Kidney epithelial cell (primary cell): ENCODE measurements around the gene PSMD9. TPM values are rescaled to one million over a fixed set of nuclear protein-coding genes. Genes with fewer than 3 reads are reported as not detected.
"Not testable (repeated sequence)": the region's sequence is repeated elsewhere in the genome, so short reads cannot be mapped to it uniquely, and the experiment has no call there.

Experiments
- DNase-seq: peaks from one replicate; pipeline ENCODE4 v3.0.0-alpha.2; 2010; ENCODE audit warnings: low read depth
- H3K27me3 ChIP-seq: 2 replicates; pipeline ENCODE4 v1.6.0; 2011; ENCODE audit warnings: low read length; ENCODE audit not compliant: control insufficient read depth, insufficient read depth
- H3K36me3 ChIP-seq: 2 replicates; pipeline ENCODE4 v1.5.1; 2011; ENCODE audit warnings: low read length; ENCODE audit not compliant: control insufficient read depth, insufficient read depth
- H3K4me3 ChIP-seq: 2 replicates; pipeline ENCODE4 v1.5.1; 2011; ENCODE audit warnings: low read depth, mild to moderate bottlenecking, control low read depth, low read length
- total RNA-seq: library from RNA; depleted of rRNA; stranded (reverse); fragments of >200 nt; gene quantifications from 2 replicates; pipeline ENCODE4 v1.2.3, GENCODE V29; 2015
- TF ChIP-seq, protein P1 (sequence below): IDR thresholded peaks from 2 replicates; pipeline ENCODE4 v1.5.1; 2011; ENCODE audit warnings: mild to moderate bottlenecking, moderate library complexity, low read length, control low read depth, inconsistent platforms; ENCODE audit not compliant: insufficient read depth, poor library complexity, severe bottlenecking

PSMD9 gene
- total RNA-seq, 1 donor from 2014 or later, result 151 TPM

DNA sequence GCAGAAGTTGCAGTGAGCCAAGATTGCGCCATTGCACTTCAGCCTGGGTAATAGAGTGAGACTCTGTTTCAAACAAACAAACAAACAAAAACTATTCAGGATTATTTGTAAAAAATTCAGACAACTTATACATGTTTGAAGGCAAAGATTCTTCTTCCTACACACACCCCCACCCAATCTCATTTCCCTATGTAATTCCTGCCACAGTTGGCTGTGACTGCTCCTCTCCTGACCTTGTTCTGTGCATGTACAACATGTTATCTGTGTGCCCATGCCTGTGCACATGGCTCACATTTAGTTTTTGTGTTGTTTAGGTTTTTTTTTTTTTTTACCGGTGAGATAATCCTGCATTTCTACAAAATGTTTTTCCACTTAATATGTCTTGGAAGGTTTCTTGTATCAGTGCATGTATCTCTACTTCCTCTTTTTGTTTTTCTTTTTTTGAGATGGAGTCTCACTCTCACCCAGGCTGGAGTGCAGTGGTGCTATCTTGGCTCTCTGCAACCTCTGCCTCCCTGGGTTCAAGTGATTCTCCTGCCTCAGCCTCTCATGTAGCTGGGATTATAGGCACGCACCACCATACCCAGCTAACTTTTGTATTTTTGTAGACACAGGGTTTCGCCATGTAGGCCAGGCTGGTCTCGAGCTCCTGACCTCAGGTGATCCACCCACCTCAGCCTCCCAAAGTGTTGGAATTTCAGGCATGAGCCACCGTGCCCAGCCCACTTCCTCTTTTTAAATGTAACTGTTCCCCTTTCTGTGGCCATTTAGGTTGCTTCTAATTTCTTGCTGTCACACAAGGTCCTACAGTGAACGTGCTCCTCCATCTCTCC lies 38.5 kb downstream of the PSMD9 start:
- Histone ChIP-seq H3K27me3 (no peaks in the 10 kb centered on the region), H3K36me3 (no peaks in the 10 kb centered on the region), H3K4me3 (no peak overlapping the region)
- TF ChIP-seq, protein P1, sequence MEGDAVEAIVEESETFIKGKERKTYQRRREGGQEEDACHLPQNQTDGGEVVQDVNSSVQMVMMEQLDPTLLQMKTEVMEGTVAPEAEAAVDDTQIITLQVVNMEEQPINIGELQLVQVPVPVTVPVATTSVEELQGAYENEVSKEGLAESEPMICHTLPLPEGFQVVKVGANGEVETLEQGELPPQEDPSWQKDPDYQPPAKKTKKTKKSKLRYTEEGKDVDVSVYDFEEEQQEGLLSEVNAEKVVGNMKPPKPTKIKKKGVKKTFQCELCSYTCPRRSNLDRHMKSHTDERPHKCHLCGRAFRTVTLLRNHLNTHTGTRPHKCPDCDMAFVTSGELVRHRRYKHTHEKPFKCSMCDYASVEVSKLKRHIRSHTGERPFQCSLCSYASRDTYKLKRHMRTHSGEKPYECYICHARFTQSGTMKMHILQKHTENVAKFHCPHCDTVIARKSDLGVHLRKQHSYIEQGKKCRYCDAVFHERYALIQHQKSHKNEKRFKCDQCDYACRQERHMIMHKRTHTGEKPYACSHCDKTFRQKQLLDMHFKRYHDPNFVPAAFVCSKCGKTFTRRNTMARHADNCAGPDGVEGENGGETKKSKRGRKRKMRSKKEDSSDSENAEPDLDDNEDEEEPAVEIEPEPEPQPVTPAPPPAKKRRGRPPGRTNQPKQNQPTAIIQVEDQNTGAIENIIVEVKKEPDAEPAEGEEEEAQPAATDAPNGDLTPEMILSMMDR, result no peak
- no peak for DNase-seq

DNA sequence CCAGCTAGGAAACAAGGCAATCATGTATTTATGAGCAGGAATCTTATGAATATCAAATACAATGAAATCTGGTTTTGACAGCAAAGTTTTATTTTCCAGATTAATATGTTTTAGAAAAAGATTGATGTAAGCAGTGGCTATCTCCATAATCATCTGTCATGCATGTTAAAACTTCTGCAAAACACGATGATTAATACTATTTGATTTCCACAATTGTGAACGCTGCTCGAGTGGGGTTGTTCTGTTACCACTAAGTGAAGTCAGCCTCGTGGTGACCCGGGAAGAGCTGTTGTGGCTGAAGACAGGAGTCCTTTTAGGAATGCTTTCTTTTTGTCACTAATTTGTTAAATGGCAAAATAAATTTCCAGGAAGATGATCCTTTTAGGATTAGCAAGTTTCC lies 39.2 kb downstream of the PSMD9 start:
- H3K36me3 ChIP-seq, result no peaks in the 10 kb centered on the region
- no peaks in the 10 kb centered on the region for H3K27me3 ChIP-seq
- no peak overlapping the region for H3K4me3 ChIP-seq
- no peak for DNase-seq
- TF ChIP-seq, protein P1, result no peak

DNA sequence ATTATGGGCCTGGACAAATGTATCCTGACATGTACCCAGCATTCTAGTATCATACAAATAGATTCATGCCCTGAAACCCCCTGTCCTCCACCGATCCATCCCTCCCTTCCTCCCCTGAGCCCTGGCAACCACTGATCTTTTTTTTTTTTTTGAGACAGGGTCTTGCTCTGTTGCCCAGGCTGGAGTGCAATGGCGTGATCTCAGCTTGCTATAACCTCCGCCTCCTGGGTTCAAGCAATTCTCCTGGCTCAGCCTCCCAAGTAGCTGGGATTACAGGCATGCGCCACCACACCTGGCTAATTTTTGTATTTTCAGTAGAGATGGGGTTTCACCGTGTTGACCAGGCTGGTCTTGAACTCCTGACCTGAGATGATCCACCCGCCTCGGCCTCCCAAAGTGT lies 41.0 kb downstream of the PSMD9 start:
- not testable (repeated sequence) for H3K36me3 ChIP-seq, DNase-seq, H3K27me3 ChIP-seq, H3K4me3 ChIP-seq

DNA sequence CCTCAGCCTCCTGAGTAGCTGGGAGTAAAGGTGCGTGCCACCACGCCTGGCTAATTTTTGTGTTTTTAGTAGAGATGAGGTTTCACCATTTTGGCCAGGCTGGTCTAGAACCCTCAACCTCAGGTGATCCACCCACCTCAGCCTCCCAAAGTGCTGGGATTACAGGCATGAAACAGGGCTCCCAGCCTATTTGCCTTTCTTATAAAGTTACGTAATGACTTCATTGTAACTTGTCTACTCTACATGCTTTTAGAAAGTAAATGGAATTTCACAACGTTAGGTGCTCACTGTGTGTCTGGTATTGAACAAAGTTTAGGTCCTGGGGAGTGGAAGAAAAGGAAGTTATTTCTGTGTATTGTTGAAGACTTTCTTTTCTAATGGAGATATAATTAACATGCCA lies 42.3 kb downstream of the PSMD9 start:
- H3K36me3 ChIP-seq, result no peaks in the 10 kb centered on the region
- TF ChIP-seq, protein P1, result no peak
- no peaks in the 10 kb centered on the region for H3K27me3 ChIP-seq
- no peak overlapping the region for H3K4me3 ChIP-seq
- no peak for DNase-seq

DNA sequence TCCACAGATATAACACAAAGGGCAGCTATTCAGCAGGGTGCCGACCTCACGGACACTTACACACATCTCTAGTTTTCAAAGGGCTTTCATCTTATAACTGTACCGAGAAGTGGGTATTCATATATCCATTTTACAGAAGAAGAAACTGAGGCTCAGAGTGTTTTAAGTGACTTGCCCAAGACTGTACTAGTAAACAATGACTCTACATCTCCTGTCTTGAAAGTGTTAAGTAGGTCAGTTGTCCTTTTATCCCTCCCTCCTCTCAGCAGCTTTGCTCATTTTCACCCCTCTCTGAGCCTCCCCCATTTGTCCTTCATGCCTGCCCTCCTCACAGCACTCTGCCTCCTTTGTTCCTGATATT lies 43.6 kb downstream of the PSMD9 start:
- TF ChIP-seq, protein P1, result no peak
- H3K36me3 ChIP-seq, result no peaks in the 10 kb centered on the region
- no peak for DNase-seq
- no peaks in the 10 kb centered on the region for H3K27me3 ChIP-seq
- H3K4me3 ChIP-seq, result no peak overlapping the region

DNA sequence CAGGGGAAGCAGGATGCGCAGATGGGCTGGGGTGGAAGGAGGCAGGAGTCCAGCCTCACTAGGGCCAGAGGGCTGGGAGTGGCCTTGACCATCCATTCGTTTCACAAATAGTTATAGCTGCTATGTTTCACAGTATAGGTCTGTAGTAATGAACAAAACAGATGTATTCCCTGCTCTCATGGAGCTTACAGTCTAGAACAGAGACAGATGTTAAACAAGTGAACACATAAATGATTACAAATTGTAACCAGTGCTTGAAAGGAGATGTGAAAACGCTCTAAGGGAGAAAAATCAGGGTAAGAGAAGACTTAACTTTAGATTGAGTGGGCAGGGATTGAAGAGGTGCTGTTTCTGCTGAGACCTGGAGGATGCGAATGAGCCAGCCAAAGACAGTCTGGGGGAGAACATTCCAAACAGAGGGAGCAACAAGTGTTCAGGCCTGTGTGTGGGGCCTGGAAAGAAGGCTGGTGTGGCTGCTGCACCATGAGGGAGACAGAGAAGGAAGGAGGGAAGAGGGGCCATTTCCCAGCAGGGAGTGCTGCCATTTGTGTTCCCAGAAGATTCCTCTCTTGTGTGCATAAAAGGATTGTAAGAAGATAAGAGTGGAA lies 44.4 kb downstream of the PSMD9 start:
- H3K27me3 ChIP-seq, result no peaks in the 10 kb centered on the region
- no peaks in the 10 kb centered on the region for H3K36me3 ChIP-seq
- DNase-seq, result no peak
- H3K4me3 ChIP-seq, result no peak overlapping the region
- TF ChIP-seq, protein P1, result no peak
